NT2/D1 (cell line): ENCODE data around the gene TFCP2.

Source experiments
- DNase-seq: peaks from one replicate; pipeline ENCODE4 v3.0.0-alpha.2; 2011; ENCODE audit warnings: low read depth, low spot score
- H3K27me3 ChIP-seq: 2 replicates; pipeline ENCODE4 v1.6.0; 2011; ENCODE audit warnings: mild to moderate bottlenecking; ENCODE audit not compliant: insufficient read length, insufficient read depth
- H3K36me3 ChIP-seq: 2 replicates; pipeline ENCODE4 v1.6.1; 2011; ENCODE audit warnings: mild to moderate bottlenecking, low read length, mixed read lengths; ENCODE audit not compliant: insufficient read depth, insufficient read length
- H3K4me1 ChIP-seq: 2 replicates; pipeline ENCODE4 v1.5.1; 2011; ENCODE audit not compliant: insufficient read depth, insufficient read length
- H3K4me3 ChIP-seq: 2 replicates; pipeline ENCODE4 v1.5.1; 2011; ENCODE audit warnings: low read depth; ENCODE audit not compliant: insufficient read length
- H3K9ac ChIP-seq: 2 replicates; pipeline ENCODE4 v1.6.0; 2011; ENCODE audit warnings: low read depth; ENCODE audit not compliant: insufficient read length
- H3K9me3 ChIP-seq: 2 replicates; pipeline ENCODE4 v1.5.1; 2011; ENCODE audit warnings: mild to moderate bottlenecking, low read length; ENCODE audit not compliant: insufficient read depth
- SUZ12 ChIP-seq: IDR thresholded peaks from 2 replicates; pipeline ENCODE4 v1.6.1; 2011; ENCODE audit not compliant: insufficient read length, insufficient read depth; ENCODE audit errors: extremely low read depth
- YY1 ChIP-seq: IDR thresholded peaks from 2 replicates; pipeline ENCODE4 v1.6.1; 2011; ENCODE audit not compliant: insufficient read length, insufficient read depth
- ZNF274 ChIP-seq: IDR thresholded peaks from 2 replicates; pipeline ENCODE4 v1.6.1; 2011; ENCODE audit warnings: mild to moderate bottlenecking, low read depth, low read length

TFCP2 gene

GRCh38 chr12:51139292-51139844, 33.6 kb downstream of the TFCP2 start:
- TF ChIP-seq ZNF274, result no peak
- no peak for TF ChIP-seq YY1
- no peak for TF ChIP-seq SUZ12
- Histone ChIP-seq H3K9me3 (no peaks in the 10 kb centered on the region), H3K27me3 (no peaks in the 10 kb centered on the region), H3K4me3 (no peak overlapping the region), H3K9ac (no peak overlapping the region), H3K4me1 (no peaks in the 10 kb centered on the region), H3K36me3 (peaks cover 37% of the 10 kb centered on the region)
- DNase-seq, result no peak

- H3K36me3 ChIP-seq, result peaks cover 26% of the 10 kb centered on the region
- DNase-seq, result no peak
- H3K4me1 ChIP-seq, result no peaks in the 10 kb centered on the region
- no peak for TF ChIP-seq SUZ12
- no peak for TF ChIP-seq YY1
- TF ChIP-seq ZNF274, result no peak
- no peak overlapping the region for H3K9ac ChIP-seq
- H3K4me3 ChIP-seq, result no peak overlapping the region
- no peaks in the 10 kb centered on the region for H3K9me3 ChIP-seq
- no peaks in the 10 kb centered on the region for H3K27me3 ChIP-seq
These were observed 40.2 kb downstream of the TFCP2 start for GRCh38 chr12:51132693-51133092.

DNA sequence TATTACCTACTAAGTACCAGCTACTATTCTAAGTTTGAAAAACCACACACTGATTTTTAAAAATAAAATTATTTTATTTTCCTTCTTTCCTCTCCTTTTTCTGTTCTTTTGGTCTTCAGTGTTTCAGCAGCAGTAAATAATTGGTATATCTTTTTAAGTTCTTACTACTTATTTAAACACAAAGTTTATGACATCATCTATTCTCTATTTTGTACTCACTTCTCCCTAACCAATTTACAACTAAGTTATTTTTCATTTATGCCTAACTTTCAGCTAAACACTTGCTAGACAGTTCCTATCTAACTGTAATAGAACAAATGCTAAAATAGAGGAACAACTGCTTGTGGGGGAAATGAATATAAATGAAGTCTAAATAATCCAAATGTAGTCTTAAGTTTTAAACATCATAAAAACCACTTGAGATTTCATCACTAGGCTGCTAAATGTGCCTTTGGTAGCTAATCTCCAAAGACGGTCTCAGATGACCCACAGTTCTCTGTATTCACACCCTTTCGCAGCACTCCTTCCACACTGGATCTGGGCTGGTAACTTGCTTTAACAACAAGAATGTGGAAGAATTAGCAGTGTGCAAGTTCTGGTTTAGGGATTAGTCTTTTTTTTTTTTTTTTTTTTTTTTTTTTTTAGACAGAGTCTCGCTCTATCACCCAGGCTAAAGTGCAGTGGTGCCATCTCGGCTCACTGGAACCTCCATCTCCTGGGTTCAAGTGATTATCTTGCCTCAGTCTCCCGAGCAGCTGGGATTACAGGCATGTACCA, 41.0 kb downstream of the TFCP2 start:
- Histone ChIP-seq H3K4me3 (no peak overlapping the region), H3K4me1 (no peaks in the 10 kb centered on the region), H3K36me3 (peaks cover 25% of the 10 kb centered on the region), H3K27me3 (no peaks in the 10 kb centered on the region), H3K9ac (no peak overlapping the region), H3K9me3 (no peaks in the 10 kb centered on the region)
- DNase-seq, result no peak
- TF ChIP-seq SUZ12, result no peak
- TF ChIP-seq YY1, result no peak
- no peak for TF ChIP-seq ZNF274

- Histone ChIP-seq H3K27me3 (no peaks in the 10 kb centered on the region), H3K4me3 (no peak overlapping the region), H3K36me3 (peaks cover 17% of the 10 kb centered on the region), H3K9ac (no peak overlapping the region), H3K4me1 (peaks cover 7% of the 10 kb centered on the region), H3K9me3 (no peaks in the 10 kb centered on the region)
- DNase-seq, result no peak
- TF ChIP-seq ZNF274 (no peak), YY1 (no peak), SUZ12 (no peak)
These were observed 44.0 kb downstream of the TFCP2 start for GRCh38 chr12:51128919-51129318.

- Histone ChIP-seq H3K36me3 (peaks cover 17% of the 10 kb centered on the region), H3K4me1 (peaks cover 7% of the 10 kb centered on the region), H3K4me3 (no peak overlapping the region), H3K9me3 (no peaks in the 10 kb centered on the region), H3K9ac (no peak overlapping the region), H3K27me3 (no peaks in the 10 kb centered on the region)
- TF ChIP-seq ZNF274, result no peak
- no peak for TF ChIP-seq SUZ12
- TF ChIP-seq YY1, result no peak
- no peak for DNase-seq
These were observed 45.7 kb downstream of the TFCP2 start for GRCh38 chr12:51127050-51127729.

- H3K27me3 ChIP-seq, result no peaks in the 10 kb centered on the region
- H3K4me1 ChIP-seq, result peaks cover 7% of the 10 kb centered on the region
- peaks cover 17% of the 10 kb centered on the region for H3K36me3 ChIP-seq
- no peak overlapping the region for H3K9ac ChIP-seq
- DNase-seq, result no peak
- H3K4me3 ChIP-seq, result no peak overlapping the region
- TF ChIP-seq SUZ12 (no peak), YY1 (no peak), ZNF274 (no peak)
- H3K9me3 ChIP-seq, result no peaks in the 10 kb centered on the region
These were observed 46.6 kb downstream of the TFCP2 start for GRCh38 chr12:51126297-51126696.

- TF ChIP-seq YY1, result no peak
- TF ChIP-seq SUZ12, result no peak
- TF ChIP-seq ZNF274, result no peak
- H3K9me3 ChIP-seq, result no peaks in the 10 kb centered on the region
- H3K4me1 ChIP-seq, result peaks cover 7% of the 10 kb centered on the region
- no peak for DNase-seq
- H3K4me3 ChIP-seq, result no peak overlapping the region
- H3K36me3 ChIP-seq, result peaks cover 14% of the 10 kb centered on the region
- H3K27me3 ChIP-seq, result no peaks in the 10 kb centered on the region
- H3K9ac ChIP-seq, result no peak overlapping the region
These were observed 48.4 kb downstream of the TFCP2 start for GRCh38 chr12:51124504-51124903.
